Neural cell (in vitro differentiated cells): Measurements from ENCODE around the gene MZF1. TPM values are rescaled to one million over a fixed set of nuclear protein-coding genes. Genes with fewer than 3 reads are reported as not detected.
A peak's percentile ranks its signal among the peaks of the same experiment; 100 is the strongest.
"Not testable (repeated sequence)": the region's sequence is repeated elsewhere in the genome, so short reads cannot be mapped to it uniquely, and the experiment has no call there.

Experiments used
- H2AFZ ChIP-seq: fragments of 200-600, 300-800 bp; sonication (generic), shearing (Covaris generic); 2 replicates; pipeline ENCODE4 v1.6.0; 2014; ENCODE audit warnings: low read depth, mild to moderate bottlenecking, antibody characterized with exemption, low read length, moderate library complexity
- H3F3A ChIP-seq: fragments of 200-600 bp; shearing (Covaris generic); 2 replicates; pipeline ENCODE4 v1.6.1; 2016; ENCODE audit warnings: mild to moderate bottlenecking, moderate library complexity, mixed read lengths, antibody characterized with exemption, low read length; ENCODE audit not compliant: insufficient read depth, poor library complexity, severe bottlenecking
- H3K27ac ChIP-seq: fragments of 200-600, 300-800 bp; sonication (generic), shearing (Covaris generic); 2 replicates; pipeline ENCODE4 v1.5.1; 2014; ENCODE audit warnings: mild to moderate bottlenecking, low read length, moderate library complexity
- H3K27me3 ChIP-seq: fragments of 300-800, 200-600 bp; sonication (generic), shearing (Covaris generic); 2 replicates; pipeline ENCODE4 v1.6.0; 2014; ENCODE audit warnings: mild to moderate bottlenecking, low read depth, low read length, moderate library complexity; ENCODE audit not compliant: insufficient read depth
- H3K36me3 ChIP-seq: fragments of 300-800, 200-600 bp; sonication (generic), shearing (Covaris generic); 2 replicates; pipeline ENCODE4 v1.5.1; 2014; ENCODE audit warnings: mild to moderate bottlenecking, antibody characterized with exemption, low read length, moderate library complexity; ENCODE audit not compliant: insufficient read depth
- H3K4me2 ChIP-seq: fragments of 300-800, 200-600 bp; sonication (generic), shearing (Covaris generic); 2 replicates; pipeline ENCODE4 v1.6.0; 2014; ENCODE audit warnings: mild to moderate bottlenecking, low read length
- H3K4me3 ChIP-seq: fragments of 300-800, 200-600 bp; sonication (generic), shearing (Covaris generic); 2 replicates; pipeline ENCODE4 v1.5.1; 2014; ENCODE audit warnings: mild to moderate bottlenecking, low read length, moderate library complexity
- H3K79me2 ChIP-seq: fragments of 200-600 bp; shearing (Covaris generic); replicated peaks from 2 replicates; pipeline ENCODE4 v1.6.0; 2014; ENCODE audit warnings: mild to moderate bottlenecking, low read length, moderate library complexity; ENCODE audit not compliant: insufficient read depth
- H3K9ac ChIP-seq: fragments of 300-800, 200-600 bp; sonication (generic), shearing (Covaris generic); 2 replicates; pipeline ENCODE4 v1.6.1; 2016; ENCODE audit warnings: mild to moderate bottlenecking, low read length, mixed read lengths
- H3K9me2 ChIP-seq: fragments of 200-600 bp; shearing (Covaris generic); 2 replicates; pipeline ENCODE4 v1.6.1; 2016; ENCODE audit warnings: mild to moderate bottlenecking, low read length, mixed read lengths; ENCODE audit not compliant: insufficient read depth
- H3K9me3 ChIP-seq: fragments of 200-600, 300-800 bp; sonication (generic), shearing (Covaris generic); 2 replicates; pipeline ENCODE4 v1.6.1; 2016; ENCODE audit warnings: mild to moderate bottlenecking, mixed run types, low read length, moderate library complexity, mixed read lengths
- H4K20me1 ChIP-seq: fragments of 200-600 bp; shearing (Covaris generic); 2 replicates; pipeline ENCODE4 v1.6.1; 2016; ENCODE audit warnings: mild to moderate bottlenecking, mixed run types; ENCODE audit not compliant: insufficient read depth
- CTCF ChIP-seq: fragments of 450-650 bp; IDR thresholded peaks from 2 replicates; pipeline ENCODE4 v1.5.1; 2014; ENCODE audit warnings: antibody characterized with exemption, mild to moderate bottlenecking, moderate library complexity; ENCODE audit not compliant: poor library complexity, severe bottlenecking
- EP300 ChIP-seq: fragments of 450-650 bp; conservative IDR thresholded peaks from 2 replicates; pipeline ENCODE4 v1.6.1; 2014; ENCODE audit warnings: antibody characterized with exemption, mild to moderate bottlenecking, moderate library complexity; ENCODE audit not compliant: poor library complexity, severe bottlenecking
- EZH2 ChIP-seq: fragments of 200-600, 300-800 bp; shearing (Covaris generic), sonication (generic); IDR thresholded peaks from 2 replicates; pipeline ENCODE4 v1.6.1; 2014; ENCODE audit warnings: antibody characterized with exemption, low read length, borderline replicate concordance, mild to moderate bottlenecking; ENCODE audit not compliant: insufficient read depth, poor library complexity, severe bottlenecking
- MXI1 ChIP-seq: fragments of 450-650 bp; conservative IDR thresholded peaks from 2 replicates; pipeline ENCODE4 v1.6.1; 2014; ENCODE audit warnings: antibody characterized with exemption, mild to moderate bottlenecking; ENCODE audit not compliant: poor library complexity, severe bottlenecking
- POLR2AphosphoS5 ChIP-seq: IDR thresholded peaks from 2 replicates; pipeline ENCODE4 v1.6.1; 2012
- RAD21 ChIP-seq: fragments of 450-650 bp; conservative IDR thresholded peaks from 2 replicates; pipeline ENCODE4 v1.6.1; 2014; ENCODE audit warnings: antibody characterized with exemption, mild to moderate bottlenecking, moderate library complexity
- REST ChIP-seq: IDR thresholded peaks from 2 replicates; pipeline ENCODE4 v1.6.1; 2012; ENCODE audit warnings: borderline replicate concordance
- SMC3 ChIP-seq: fragments of 450-650 bp; conservative IDR thresholded peaks from 2 replicates; pipeline ENCODE4 v1.6.1; 2014; ENCODE audit warnings: antibody characterized with exemption, mild to moderate bottlenecking, moderate library complexity; ENCODE audit not compliant: poor library complexity
- TAF1 ChIP-seq: IDR thresholded peaks from 2 replicates; pipeline ENCODE4 v1.6.1; 2012; ENCODE audit warnings: low read depth
- polyA plus RNA-seq: library from polyadenylated mRNA; depleted of rRNA; stranded (reverse); fragments of >200 nt; gene quantifications from 2 replicates; pipeline ENCODE4 v1.2.3, GENCODE V29; 2014

The MZF1 gene
- polyA plus RNA-seq, 1 donor from 2014 or later: 74.6 TPM

GRCh38 chr19:58543826-58544590 lies 29.1 kb downstream of the MZF1 start, which contains the start of gene TRIM28:
TRIM28 (plus strand) TSS chr19:58544064; CDS start chr19:58544758, 694 bp downstream.
- TF ChIP-seq MXI1 (peak; percentile 88), CTCF (no peak), SMC3 (peak; percentile 28), RAD21 (peak; percentile 32), EP300 (peak; percentile 68), EZH2 (no peak), POLR2AphosphoS5 (peak; percentile 98), TAF1 (peak; percentile 86), REST (peak; percentile 86)
- Histone ChIP-seq H3K79me2 (peaks cover 33% of the 10 kb centered on the region), H3K9ac (peak within 1 kb of the TSS; percentile 81), H3K4me2 (peak within 1 kb of the TSS; percentile 71), H4K20me1 (peaks cover 39% of the 10 kb centered on the region), H3K4me3 (peak within 1 kb of the TSS; percentile 96), H3F3A (no peaks in the 10 kb centered on the region), H3K9me2 (no peaks in the 10 kb centered on the region), H3K36me3 (no peaks in the 10 kb centered on the region), H3K27me3 (peaks cover 11% of the 10 kb centered on the region), H3K27ac (peak within 1 kb of the TSS; percentile 86), H2AFZ (peak within 1 kb of the TSS; percentile 53), H3K9me3 (no peaks in the 10 kb centered on the region)

- not testable (repeated sequence) for H3F3A ChIP-seq, H3K27ac ChIP-seq, H2AFZ ChIP-seq, H3K36me3 ChIP-seq, H3K9me3 ChIP-seq, H3K9me2 ChIP-seq, H3K4me2 ChIP-seq, H3K9ac ChIP-seq
- H3K4me3 ChIP-seq: peak overlapping the region; percentile 71
- peaks cover 19% of the 10 kb centered on the region for H3K27me3 ChIP-seq
- peaks cover 29% of the 10 kb centered on the region for H3K79me2 ChIP-seq
- peaks cover 30% of the 10 kb centered on the region for H4K20me1 ChIP-seq
Observed at GRCh38 chr19:58542641-58543372, 30.3 kb downstream of the MZF1 start.

GRCh38 chr19:58539169-58539559 lies 34.0 kb downstream of the MZF1 start:
- H3K9me2 ChIP-seq, H3K36me3 ChIP-seq, H3F3A ChIP-seq, H3K4me3 ChIP-seq, H4K20me1 ChIP-seq, H3K9me3 ChIP-seq, H3K27ac ChIP-seq, H3K79me2 ChIP-seq, H3K4me2 ChIP-seq, H2AFZ ChIP-seq, H3K9ac ChIP-seq: not testable (repeated sequence)
- peaks cover 19% of the 10 kb centered on the region for H3K27me3 ChIP-seq
